HG03045 (cell line): ENCODE data around the gene OPRM1.

Source experiments
- ATAC-seq: cut with Tn5 transposase; IDR thresholded peaks from one replicate; pipeline ENCODE4 v1.9.1; 2021; ENCODE audit warnings: mild to moderate bottlenecking, moderate library complexity; ENCODE audit not compliant: unreplicated experiment

Gene OPRM1

DNA sequence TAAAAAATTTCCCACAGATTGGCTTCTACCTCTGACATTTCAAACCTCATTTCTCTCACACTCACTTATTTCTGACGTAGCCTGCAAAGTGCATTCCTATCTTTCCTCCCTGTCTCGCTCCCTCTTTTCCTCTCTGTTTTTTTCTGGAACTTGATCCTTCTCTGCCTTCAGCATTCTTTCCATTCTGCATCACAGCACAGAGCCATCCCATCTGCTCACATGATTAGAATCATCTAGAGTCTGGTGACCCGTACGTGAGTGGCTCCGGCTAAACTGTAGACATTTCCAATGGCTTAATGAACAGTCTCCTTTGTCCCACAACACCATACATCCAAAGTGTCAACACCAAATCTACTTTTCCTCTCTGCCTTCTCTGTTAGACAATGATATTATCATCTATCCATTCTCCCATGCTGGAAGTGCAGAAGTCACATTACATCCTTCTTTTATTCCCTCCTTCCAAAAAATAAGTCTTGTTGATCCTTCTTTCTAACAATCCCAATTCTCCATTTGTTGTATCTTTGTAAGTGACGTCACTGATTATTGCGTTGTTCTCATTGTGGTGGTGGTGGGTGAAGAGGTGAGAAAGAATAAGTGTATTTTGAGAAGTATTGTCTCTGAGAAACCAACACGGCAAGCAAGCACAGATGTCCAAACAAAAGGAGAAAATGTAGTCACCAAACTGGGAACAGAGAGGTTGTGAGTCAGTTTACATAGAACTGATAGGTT, 41.6 kb downstream of the OPRM1 start:
- no peak for ATAC-seq

DNA sequence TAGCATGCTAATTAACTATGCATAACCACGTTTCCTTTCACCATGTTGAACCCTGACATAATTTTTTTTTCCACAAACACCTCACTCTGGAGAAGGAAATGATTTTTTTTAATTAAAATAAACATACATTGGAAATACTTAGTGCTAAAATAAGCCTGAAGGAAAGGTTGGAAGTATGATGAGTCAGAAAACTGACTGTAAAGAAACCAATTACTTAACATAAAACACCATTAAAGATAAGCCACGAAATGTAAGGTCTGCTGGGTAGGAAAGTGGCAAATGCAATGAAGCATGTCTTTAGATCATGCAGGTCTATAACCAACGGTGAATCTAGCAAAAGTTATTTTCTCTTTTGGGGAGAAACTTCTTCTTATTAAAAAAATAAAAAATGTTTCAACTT, 47.5 kb downstream of the OPRM1 start:
- no peak for ATAC-seq

DNA sequence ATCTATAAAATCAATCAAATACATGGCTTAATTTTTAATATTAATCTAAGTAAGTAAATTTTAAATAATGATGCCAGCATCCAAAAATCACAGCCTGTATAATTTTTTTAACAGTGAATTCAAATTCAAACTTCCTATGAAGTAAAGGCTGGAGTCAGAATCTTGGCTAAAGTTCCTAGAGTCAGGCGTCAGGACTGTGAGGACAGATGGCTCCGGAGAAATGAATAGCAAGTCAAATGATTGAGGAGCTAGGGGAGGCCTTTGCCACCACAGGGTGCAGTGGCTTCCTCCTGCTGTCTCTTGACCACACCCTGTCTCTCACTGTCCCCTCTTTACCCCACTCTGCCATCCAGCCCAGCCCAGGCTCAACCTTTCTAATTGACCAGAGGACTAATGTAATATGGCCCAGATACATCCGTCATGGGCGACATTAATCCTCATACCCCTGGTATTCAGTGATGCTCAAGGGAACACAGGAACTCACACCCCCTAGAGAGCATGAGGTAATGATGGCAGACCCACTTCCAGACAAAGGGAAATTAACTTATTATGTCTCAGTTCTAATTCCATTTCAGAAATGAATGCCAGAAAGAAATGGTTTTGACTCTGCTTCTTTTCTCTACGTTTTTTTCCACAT, 53.4 kb downstream of the OPRM1 start:
- no peak for ATAC-seq

DNA sequence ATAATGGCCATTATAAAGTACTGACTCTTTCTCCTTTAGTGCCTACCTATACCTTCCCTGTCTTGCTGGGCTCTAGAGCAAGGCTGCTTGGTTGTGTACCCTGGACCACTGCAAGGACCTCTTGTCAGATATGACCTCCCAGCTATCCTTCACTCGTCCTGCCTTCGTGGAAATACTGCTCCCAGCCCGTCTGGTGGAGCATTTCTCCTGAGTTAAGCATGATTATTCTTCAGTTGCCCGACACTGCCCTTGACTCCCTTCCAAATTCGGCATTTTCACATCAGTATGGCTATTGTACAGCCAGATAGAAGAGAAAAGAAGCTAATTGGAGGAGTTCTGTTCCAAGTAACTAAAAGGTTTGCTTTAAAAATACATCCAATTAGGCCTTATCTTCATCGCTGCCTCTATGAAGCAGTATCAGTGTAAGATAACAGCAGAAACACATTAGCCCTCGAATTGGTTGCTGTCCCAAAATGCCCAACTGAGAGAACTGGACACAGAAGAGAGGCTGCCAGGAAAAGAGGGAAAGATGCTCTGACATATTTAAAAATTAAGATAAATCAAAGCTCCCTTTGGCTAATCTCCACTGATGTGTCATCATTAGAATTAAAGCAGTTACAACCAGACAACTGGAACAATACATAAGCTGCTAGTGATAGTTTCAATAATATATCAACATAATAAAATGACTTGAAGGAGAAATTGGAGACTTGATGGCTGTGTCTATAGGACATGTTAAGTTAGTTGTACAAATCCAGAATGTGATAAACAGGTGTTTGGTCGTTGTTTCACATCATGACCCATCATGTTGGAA, 54.4 kb downstream of the OPRM1 start:
- ATAC-seq: no peak

DNA sequence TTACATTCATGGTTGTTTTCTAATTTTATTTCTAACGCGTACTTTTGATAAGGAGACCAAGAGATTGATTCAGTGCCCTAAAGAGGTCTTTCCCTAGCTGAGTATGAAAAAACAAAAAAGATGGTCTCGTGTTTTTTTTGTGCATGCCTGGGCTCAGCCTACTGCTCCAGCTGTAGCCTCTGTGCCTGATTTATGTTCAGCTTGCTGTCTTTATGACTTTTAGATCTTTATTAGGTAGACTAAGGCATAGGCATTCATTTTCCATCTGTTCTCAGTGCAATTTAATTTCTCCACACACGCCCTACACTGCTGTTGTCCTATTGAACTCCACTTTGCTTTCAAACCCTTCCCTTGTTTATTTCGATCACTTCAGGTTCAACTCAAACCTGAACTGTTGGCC, 56.5 kb downstream of the OPRM1 start:
- no peak for ATAC-seq

DNA sequence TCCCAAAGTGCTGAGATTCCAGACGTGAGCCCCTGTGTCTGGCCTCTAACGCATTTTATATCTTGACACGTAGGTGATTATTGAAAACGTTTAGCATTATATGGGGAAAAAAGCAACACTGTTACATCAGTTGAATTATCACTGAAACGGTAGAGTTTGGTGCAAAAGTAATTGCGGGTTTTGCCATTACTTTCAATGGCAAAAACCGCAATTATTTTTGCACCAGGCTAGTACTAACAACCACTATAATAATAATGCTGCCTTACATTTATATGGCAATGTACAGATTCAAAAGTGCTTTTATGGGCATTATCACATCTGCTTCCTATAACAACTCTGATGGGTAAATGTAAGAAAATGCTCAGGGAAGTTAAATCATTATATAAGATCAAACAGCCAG, 57.3 kb downstream of the OPRM1 start:
- ATAC-seq: no peak

DNA sequence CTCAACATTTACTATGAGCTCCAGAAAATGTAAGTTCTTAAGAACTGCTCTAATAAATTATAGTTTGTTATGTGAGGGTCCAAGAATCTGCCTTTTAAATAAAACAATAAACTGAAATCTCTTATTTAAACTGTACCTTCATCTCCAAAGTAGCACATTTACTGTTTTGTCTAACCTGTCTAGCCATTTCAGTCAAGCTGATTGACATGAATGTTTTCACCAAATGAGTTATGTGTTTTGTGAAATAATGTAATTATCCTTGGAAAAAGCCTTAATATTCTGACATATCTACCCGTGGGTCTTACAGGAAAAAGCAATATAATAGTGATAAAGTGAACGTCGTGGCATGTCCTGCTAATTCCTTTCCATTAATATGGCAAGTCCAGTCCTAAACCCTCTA, 57.8 kb downstream of the OPRM1 start:
- ATAC-seq: no peak

DNA sequence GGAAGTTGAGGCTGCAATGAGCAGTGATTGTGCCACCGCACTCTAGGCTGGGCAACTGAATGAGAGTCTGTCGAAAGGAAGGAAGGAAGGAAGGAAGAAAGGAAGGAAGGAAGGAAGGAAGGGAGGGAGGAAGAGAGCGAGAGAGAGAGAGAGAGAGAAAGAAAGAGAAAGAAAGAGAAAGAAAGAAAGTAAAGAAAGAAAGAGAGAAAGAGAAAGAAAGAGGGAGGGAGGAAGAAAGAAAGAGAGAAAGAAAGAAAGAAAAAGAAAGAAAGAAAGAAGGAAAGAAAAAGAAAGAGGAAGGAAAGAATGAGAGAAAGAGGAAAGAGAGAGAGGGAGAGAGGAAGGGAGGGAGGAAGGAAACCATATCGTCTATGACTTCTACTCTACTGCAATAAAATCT, 60.2 kb downstream of the OPRM1 start:
- ATAC-seq: no peak

DNA sequence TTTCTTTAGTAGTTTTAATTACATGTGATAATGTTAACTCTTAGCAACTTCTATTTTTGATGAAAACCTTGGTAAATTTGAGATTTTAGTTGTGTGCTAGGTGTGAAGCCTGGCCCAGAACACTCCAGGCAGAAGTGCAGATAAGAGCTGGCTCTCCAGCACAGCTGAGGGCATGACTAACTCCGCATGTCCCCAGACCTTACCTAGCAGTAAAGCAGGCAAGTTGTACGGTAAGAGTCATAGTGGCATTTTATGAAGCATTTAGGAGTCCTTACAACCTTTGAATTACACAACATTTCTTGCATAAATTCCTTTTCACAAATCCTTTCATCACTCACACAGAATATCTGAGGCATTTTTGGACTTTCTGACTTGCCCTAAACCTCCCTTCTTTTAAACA, 67.2 kb downstream of the OPRM1 start:
- ATAC-seq: no peak

DNA sequence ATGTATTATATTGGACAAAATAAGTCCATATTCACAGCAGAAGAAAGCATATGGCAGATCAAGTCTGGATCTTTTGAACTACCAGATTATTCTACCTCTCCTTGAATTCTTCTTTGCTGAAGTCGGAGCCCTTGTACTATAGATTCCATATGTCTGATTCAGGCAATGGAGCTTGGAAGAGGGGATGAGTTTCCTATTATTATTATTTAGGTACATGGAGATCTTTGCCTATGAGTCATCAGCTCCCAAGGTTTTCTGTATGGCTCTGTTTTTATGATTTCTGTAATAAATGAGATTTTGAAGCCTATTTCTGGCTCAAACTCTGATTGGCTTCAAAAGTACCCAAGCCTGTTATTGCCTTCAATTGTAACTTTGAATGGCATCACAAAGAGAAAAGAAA, 72.0 kb downstream of the OPRM1 start:
- ATAC-seq: no peak

DNA sequence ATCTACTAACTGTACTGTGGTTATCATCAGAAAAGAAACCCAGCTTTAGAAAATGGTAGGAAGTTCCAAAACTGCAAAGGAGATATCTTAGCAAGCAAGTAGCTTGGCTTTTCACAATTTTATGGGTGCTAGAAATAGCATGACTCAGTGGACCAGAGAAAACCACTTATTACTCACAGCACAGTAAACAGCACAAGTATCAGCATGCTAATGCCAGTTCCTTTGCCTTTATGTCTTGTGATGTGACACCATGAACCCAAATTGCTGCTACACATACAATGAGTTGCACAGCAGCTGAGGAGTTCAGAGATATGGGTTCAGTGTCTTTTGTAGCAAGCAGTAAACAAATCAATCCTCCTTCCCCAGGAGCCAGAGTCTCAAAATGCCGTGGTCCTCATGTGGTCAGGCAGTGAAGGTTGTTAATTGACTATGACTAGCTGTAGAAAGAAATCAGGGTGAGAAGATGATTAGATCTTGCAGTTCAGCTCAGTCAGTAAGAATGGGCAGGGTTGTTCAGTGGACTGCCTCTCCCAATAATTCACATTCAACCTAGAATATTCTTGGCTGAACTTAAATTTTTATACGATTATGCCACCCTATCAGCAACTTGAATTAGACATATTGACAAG, 73.3 kb downstream of the OPRM1 start:
- ATAC-seq: no peak

DNA sequence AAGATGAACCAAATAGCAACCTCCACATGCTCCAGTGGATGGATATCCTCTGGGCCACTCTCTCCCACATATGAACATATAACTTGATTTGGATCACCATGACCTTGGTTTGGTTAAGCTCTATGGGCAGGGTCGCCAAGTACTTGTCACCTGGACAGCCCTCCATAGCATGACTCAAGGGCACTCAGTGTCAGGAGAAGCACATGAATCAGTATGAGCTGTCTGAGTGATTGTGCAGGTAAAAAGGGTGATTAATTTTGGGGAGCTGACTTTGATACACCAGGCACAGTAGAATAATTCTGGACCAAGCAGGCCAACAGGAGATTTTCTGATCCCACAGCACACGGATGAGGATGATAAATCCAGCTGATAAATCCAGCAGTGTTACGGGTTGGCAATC, 74.4 kb downstream of the OPRM1 start:
- ATAC-seq: no peak

DNA sequence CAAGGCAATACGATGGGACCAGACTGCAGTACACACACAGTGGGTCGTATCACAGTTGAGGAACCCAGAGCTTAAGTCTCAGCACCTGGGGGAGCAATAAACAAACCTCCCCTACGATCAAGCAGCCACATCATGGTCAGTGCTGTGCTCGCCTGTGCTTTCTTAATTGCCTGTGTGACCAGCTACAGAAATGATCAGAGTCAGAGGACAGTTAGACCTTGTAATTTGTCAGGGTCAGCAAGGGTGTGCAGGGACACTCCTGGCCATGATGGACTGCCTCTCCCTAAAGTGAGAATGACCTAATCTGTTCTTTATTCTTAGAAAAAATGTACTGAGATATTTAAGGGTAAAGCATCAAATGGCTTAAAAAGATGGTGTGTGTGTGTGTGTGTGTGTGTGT, 78.4 kb downstream of the OPRM1 start:
- ATAC-seq: no peak

DNA sequence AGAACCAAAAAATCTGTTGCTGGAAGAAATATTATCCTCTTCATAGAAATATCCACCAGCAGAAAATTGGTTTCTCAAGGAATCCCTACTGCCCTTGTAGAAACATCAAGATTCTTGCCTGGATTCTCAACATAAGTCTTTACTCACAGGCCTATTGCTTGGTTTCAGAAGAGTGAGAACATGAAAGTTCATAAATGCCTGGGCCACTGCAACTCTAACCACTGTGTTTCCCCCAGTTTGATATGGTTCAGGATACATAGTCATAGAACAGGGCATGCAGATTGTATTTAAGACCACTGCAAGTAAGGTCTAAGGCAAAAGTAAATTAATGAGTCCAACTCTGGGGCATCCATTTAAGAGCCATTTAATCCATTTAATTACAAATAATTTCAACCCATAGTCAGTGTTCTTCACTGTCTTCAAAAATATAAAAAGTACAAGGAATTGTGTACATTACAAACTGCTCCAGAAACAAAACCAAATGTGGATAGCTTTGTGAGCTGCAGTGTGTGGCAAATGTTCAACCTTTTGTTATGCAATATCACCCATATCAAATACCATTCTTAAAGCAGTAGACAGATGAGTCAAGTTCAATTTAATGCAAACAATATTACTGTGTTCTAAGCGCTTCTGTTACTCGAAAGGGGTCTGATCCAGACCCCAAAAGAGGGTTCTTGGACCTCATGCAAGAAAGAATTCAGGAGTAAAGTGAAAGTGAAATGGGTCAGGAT, 83.3 kb downstream of the OPRM1 start:
- no peak for ATAC-seq

DNA sequence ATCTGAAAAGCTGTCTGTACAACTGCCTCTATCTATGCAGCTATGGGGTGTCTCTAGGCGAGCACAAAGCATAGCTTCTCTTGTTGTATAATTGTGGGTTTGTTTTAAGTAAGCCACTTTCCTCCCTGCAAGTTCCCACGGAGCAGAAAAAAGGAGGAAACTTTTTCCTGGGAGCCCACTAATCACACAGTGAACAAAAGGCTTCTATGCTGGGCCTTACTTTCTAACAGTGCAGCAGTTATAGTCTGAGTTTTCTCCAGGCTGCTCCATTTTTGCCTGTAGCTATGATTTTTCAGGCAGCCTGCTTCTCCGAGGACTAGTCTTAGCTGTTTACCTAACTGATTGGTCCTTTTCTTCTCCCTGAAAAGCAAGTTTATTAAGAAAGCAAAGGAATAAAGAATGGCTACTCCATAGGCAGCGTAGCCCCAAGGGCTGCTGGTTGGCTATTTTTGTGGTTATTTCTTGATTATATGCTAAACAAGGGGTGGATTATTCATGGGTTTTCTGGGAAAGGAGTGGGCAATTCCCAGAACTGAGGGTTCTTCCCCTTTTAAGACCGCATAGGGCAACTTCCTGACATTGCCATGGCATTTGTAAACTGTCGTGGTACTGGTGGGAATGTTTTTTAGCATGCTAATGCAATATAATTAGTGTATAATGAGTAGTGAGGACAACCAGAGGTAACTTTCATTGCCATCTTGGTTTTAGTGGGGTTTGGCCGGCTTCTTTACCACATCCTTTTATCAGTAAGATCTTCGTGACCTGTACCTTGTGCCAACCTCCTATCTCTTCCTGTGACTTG, 84.3 kb downstream of the OPRM1 start:
- no peak for ATAC-seq

DNA sequence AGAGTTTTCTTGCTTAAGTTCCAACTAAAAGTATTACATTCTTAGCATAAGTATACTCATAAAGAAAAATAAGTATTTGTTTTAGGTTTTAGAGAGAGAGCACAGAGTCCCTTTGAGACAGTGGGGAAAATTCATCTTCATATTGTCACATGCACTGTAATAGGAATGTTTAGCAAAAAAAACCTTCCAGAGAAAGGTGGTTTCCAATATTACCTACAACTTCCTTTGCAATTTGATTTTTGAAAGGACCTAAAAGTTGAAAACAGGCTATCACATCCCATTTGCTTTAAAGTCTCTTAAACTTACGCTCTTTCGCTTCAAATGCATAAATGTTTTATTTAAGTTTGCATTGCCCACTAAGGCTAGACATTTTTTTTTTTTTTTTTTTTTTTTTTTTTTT, 86.4 kb downstream of the OPRM1 start:
- ATAC-seq: no peak

DNA sequence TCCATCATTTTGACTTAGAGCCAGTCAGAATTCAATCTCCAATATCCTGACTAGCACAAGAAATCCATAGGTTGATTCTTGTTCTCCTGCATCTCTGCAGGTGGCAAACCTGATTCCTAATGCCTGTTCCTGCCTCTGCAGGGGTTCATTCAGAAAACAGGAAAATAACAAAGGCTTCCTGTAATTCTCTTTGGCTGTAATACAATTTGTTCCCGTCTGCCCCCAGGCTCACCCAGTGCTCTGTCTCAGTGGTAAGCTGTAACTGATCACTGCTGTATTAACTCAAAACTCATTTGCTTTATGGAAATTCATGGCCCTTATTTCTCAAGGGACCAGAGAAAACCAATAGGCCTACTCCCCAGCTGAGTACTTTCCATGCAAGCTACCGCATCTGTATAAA, 88.6 kb downstream of the OPRM1 start:
- no peak for ATAC-seq

DNA sequence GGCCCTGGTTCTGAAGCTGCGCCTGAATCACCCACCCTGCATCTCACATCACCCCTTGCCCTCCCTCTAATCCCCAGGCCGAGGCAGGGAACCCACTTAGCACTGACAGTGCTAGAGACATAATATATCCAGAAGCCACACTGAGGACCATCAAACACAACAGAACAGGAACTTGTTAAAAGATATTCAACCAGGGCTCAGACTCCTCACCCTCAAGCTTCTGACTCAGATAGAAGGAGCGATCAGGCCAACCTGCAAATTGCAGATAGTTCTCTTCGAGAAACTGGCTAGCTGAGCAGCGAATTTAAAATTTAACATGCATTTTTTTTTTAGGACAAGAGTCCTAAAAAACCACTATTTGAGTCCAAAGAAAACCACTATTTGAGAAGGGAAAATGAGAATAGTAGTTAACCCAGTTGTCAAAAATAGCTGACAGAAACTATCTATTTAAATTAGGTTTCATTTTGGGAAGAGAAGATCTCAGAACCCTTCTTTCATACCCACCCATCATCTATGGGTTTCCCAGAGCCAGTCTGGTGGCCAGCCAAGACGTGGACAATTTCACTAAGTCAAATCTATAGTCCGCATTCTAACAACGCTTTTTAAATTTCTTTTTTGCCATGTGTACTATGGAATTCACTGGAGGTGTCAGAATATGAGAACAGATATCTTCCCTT, 95.6 kb downstream of the OPRM1 start:
- ATAC-seq: no peak

DNA sequence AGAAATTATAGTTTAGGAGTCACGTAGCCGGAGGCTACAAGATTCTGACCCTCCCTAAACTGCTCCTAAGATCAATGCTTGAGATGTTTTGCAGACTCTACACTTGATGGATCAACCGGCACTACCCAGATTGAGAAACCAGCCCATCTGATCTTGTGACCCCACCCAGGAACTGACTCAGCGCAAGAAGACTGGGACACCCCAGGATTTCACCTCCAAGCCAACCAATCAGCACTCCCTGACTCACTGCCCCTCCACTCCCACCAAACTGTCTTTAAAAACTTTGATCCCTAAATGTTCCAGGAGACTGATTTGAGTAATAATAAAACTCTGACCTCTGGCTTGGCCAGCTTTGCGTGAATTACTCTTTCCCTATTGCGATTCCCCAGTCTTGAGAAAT, 99.8 kb downstream of the OPRM1 start:
- no peak for ATAC-seq

DNA sequence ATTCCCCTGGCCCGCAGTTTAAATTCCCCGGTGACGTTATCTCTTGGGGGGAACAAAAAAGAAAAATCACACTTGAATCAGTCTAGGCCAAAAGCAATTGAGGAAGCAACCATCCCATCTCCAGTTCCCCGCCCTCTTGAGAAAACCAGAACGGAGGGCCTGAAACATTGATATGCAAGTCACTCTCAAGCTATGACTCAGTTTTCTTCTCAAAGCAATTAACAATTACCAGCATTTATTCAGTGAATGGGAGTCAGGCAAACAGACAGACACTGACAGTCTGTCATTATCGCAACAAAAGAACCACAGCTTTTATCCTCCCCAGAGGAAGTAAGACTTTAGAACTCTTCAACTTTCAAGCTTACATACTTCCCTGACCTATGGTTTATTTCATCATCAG, 100.9 kb downstream of the OPRM1 start:
- no peak for ATAC-seq
